Esophagus squamous epithelium (tissue), 4 donors: Measurements from ENCODE around the gene ARPC4.

Experiments
- CTCF ChIP-seq, 6 experiments: fragments of 450-650 bp in 4 of 6; fragments of 200-600 bp in 2 of 6; sonication (generic) in 2 of 6; IDR thresholded peaks; one replicate each; pipeline ENCODE4 v1.5.1; 2016 to 2019; ENCODE audit warnings: antibody characterized with exemption in 6 of 6, mild to moderate bottlenecking in 4 of 6, moderate library complexity in 4 of 6
- POLR2A ChIP-seq, 4 donors: fragments of 450-650 bp; IDR thresholded peaks; one replicate each; pipeline ENCODE4 v1.6.1; 2017; ENCODE audit warnings: antibody characterized with exemption in 4 of 4, mild to moderate bottlenecking in 4 of 4, moderate library complexity in 3 of 4

- TF ChIP-seq CTCF (IDR thresholded peaks at IDR 0.05): peak in 1 of 6 experiments; percentile 24
- TF ChIP-seq POLR2A (IDR thresholded peaks at IDR 0.05): peak in 2 of 4 donors; percentile 61 to 65
Measured at GRCh38 chr3:9809615-9810432, 16.9 kb downstream of the ARPC4 start, which contains the start of gene TTLL3.
